ENCODE measurements around the gene KIAA1217.

KIAA1217 gene

DNA sequence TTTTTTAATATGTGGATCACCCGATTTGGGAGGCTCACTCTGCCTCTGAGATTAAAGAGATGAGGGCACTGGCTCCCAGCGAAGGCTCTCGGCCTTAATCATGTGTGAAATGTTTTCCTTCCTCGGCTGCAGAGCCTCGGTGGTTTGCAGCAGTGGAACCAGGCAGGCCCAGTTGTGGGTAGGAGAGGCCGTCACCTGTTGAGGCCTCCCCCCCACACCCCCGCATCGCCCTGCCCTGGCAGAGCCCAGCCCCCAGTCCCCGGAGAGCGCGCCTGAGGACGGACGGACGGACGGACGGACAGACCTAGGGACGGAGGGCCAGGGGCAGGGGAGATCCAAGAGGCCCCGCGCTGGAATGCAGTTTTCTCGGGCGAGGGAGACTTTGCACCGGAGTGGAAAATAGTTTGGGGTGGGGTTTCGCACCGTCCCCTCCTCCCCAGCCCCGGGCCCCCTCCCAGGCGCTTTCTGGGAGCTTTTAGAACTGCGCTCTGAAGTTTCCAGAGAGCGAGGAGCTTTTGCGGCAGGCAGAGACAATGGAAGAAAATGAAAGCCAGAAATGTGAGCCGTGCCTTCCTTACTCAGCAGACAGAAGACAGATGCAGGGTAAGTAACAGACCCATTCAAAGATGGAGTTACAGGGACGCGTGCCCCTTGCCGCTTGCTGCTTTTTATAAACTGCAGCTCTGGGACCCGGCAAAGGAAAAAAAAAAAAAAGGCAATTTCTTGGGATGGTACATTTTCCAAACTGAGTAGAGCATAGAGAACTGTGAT, at the start of gene KIAA1217:
Gene KIAA1217, plus strand, starts transcription at position 478 of the 771 bp plus-strand sequence. Its CDS starts 56 bp downstream, at position 534.
- Histone ChIP-seq H3K4me1 (ENCODE audit: low read length) (peaks cover 39% of the 10 kb centered on the region), H3K27ac (ENCODE audit: low read length) (peak within 1 kb of the TSS; percentile 82), H3K4me2 (ENCODE audit: low read length) (peak within 1 kb of the TSS; percentile 75), H3K9me3 (ENCODE audit: insufficient read depth, low read length) (no peaks in the 10 kb centered on the region), H3K36me3 (replicated peaks; ENCODE audit: low read depth, low read length) (no peaks in the 10 kb centered on the region), H3K79me2 (ENCODE audit: low read length) (peaks cover 3% of the 10 kb centered on the region; the same call in 1 of the 2 replicates), H3K27me3 (ENCODE audit: low read depth, low read length) (no peaks in the 10 kb centered on the region), H4K20me1 (ENCODE audit: insufficient read depth, low read length) (no peaks in the 10 kb centered on the region), H3K9ac (ENCODE audit: low read length) (peak within 1 kb of the TSS; percentile 69), H3K4me3 (ENCODE audit: low read length) (peak within 1 kb of the TSS; percentile 77), H2AFZ (ENCODE audit: low read depth, low read length) (peak within 1 kb of the TSS; percentile 69)
- TF ChIP-seq EZH2phosphoT487 (IDR thresholded peaks at IDR 0.05; ENCODE audit: low read depth) (no peak), CTCF (IDR thresholded peaks at IDR 0.05; ENCODE audit: low read depth, low read length) (no peak)

DNA sequence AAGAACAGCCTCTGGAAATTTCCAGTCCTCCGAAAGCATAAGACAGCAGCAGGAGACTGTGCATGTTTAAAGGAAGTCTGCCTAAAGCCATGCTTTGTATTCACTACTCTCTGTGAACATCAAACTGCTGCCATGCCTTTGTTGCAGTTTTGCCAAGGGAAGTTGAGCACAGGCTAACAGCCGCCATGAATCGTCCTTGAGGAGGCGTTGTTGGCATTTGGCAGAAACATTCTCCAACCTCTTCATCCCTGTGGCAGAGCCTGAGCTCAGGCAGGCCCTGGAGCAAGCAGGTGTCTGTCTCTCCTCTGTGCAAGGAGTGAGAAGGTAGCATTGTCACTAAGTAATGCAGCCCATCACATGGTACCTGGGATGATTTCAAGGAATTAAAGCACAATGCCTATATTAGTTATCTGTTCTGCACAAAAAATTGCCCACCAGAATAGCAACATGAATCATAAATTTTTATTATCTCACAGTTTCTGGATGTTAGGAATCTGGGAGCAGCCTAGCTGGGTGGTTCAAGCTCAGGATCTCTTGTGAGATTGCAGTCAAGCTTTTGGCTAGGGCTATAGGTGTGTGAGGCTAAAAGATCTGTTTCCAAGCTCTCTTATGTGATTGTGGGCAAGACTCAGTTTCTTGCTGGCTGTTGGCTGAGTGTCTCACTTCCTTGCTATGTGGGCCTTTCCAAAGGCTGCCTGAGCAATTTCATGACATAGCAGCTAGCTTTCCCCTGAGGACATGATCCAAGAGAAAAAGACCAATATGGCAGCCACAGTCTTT, 46.5 kb upstream of the KIAA1217 start:
- Histone ChIP-seq H3K27me3 (ENCODE audit: low read depth, low read length) (no peaks in the 10 kb centered on the region), H3K9me3 (ENCODE audit: insufficient read depth, low read length) (no peaks in the 10 kb centered on the region), H3K9ac (ENCODE audit: low read length) (no peak overlapping the region), H4K20me1 (ENCODE audit: insufficient read depth, low read length) (no peaks in the 10 kb centered on the region), H3K79me2 (ENCODE audit: low read length) (no peaks in the 10 kb centered on the region), H3K27ac (ENCODE audit: low read length) (no peak overlapping the region), H3K4me3 (ENCODE audit: low read length) (no peak overlapping the region), H3K4me1 (ENCODE audit: low read length) (no peaks in the 10 kb centered on the region), H2AFZ (ENCODE audit: low read depth, low read length) (no peak overlapping the region), H3K4me2 (ENCODE audit: low read length) (no peak overlapping the region), H3K36me3 (replicated peaks; ENCODE audit: low read depth, low read length) (no peaks in the 10 kb centered on the region)
- TF ChIP-seq EZH2phosphoT487 (IDR thresholded peaks at IDR 0.05; ENCODE audit: low read depth) (no peak), CTCF (IDR thresholded peaks at IDR 0.05; ENCODE audit: low read depth, low read length) (no peak)

DNA sequence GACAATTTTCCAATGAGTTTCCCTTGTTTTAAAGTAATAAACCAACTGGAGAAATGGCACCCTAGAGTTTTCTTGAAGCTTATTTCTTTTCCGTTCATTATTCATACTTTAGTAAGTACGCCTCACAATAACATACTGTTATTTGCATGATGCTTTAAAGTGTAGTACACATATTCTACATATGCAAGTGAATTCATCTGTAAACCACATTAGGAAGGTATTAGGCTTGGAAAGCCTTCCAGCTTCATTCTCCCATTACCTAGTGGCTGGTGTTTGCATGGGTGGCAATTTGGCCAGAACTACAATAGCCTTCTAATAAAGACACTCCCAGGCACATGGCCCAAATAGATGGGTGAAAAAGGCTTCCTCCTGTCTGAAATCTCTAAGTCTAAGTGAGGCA, 45.5 kb upstream of the KIAA1217 start:
- Histone ChIP-seq H3K4me3 (ENCODE audit: low read length) (no peak overlapping the region), H3K4me1 (ENCODE audit: low read length) (no peaks in the 10 kb centered on the region), H2AFZ (ENCODE audit: low read depth, low read length) (no peak overlapping the region), H3K27me3 (ENCODE audit: low read depth, low read length) (no peaks in the 10 kb centered on the region), H3K79me2 (ENCODE audit: low read length) (no peaks in the 10 kb centered on the region), H3K9ac (ENCODE audit: low read length) (no peak overlapping the region), H3K9me3 (ENCODE audit: insufficient read depth, low read length) (no peaks in the 10 kb centered on the region), H3K4me2 (ENCODE audit: low read length) (no peak overlapping the region), H4K20me1 (ENCODE audit: insufficient read depth, low read length) (no peaks in the 10 kb centered on the region), H3K36me3 (replicated peaks; ENCODE audit: low read depth, low read length) (no peaks in the 10 kb centered on the region), H3K27ac (ENCODE audit: low read length) (no peak overlapping the region)
- TF ChIP-seq EZH2phosphoT487 (IDR thresholded peaks at IDR 0.05; ENCODE audit: low read depth) (no peak), CTCF (IDR thresholded peaks at IDR 0.05; ENCODE audit: low read depth, low read length) (no peak)
